Activated naive CD4-positive, alpha-beta T cell treated with anti-CD3 and anti-CD28 coated beads, Interleukin-2, amount 50 U/mL, for 24 hours (primary cell): ENCODE data around the gene SCN7A.

ENCODE experiments used
- H3K27ac Mint-ChIP-seq: one replicate; pipeline ENCODE4 v1.8.0; 2021; ENCODE audit warnings: mild to moderate bottlenecking, mixed read lengths
- H3K27me3 Mint-ChIP-seq: one replicate; pipeline ENCODE4 v1.8.0; 2021; ENCODE audit warnings: mixed read lengths
- H3K36me3 Mint-ChIP-seq: one replicate; pipeline ENCODE4 v1.8.0; 2021; ENCODE audit warnings: mixed read lengths
- H3K4me1 Mint-ChIP-seq: one replicate; pipeline ENCODE4 v1.8.0; 2021; ENCODE audit warnings: mixed read lengths
- H3K4me3 Mint-ChIP-seq: one replicate; pipeline ENCODE4 v1.8.0; 2021; ENCODE audit warnings: mild to moderate bottlenecking, mixed read lengths
- H3K9me3 Mint-ChIP-seq: one replicate; pipeline ENCODE4 v1.8.0; 2021; ENCODE audit warnings: mixed read lengths

The SCN7A gene

GRCh38 chr2:166494140-166494624 lies at the start of gene SCN7A:
Gene SCN7A, minus strand, starts transcription at chr2:166494249. Its CDS starts 16,553 bp downstream, at chr2:166477696.
- H3K4me3 Mint-ChIP-seq: no peak within 1 kb of the TSS
- no peaks in the 10 kb centered on the region for H3K9me3 Mint-ChIP-seq
- no peaks in the 10 kb centered on the region for H3K36me3 Mint-ChIP-seq
- no peaks in the 10 kb centered on the region for H3K27me3 Mint-ChIP-seq
- no peak within 1 kb of the TSS for H3K27ac Mint-ChIP-seq
- no peaks in the 10 kb centered on the region for H3K4me1 Mint-ChIP-seq

GRCh38 chr2:166539340-166540162 lies 45.5 kb upstream of the SCN7A start:
- H3K4me1 Mint-ChIP-seq: peaks cover 3% of the 10 kb centered on the region
- H3K36me3 Mint-ChIP-seq: no peaks in the 10 kb centered on the region
- H3K4me3 Mint-ChIP-seq: no peak overlapping the region
- no peaks in the 10 kb centered on the region for H3K27me3 Mint-ChIP-seq
- H3K9me3 Mint-ChIP-seq: no peaks in the 10 kb centered on the region
- H3K27ac Mint-ChIP-seq: no peak overlapping the region

- Mint-ChIP-seq H3K27ac (no peak overlapping the region), H3K4me1 (peaks cover 3% of the 10 kb centered on the region), H3K9me3 (no peaks in the 10 kb centered on the region), H3K36me3 (no peaks in the 10 kb centered on the region), H3K4me3 (no peak overlapping the region), H3K27me3 (no peaks in the 10 kb centered on the region)
Measured at GRCh38 chr2:166536111-166536510, 42.1 kb upstream of the SCN7A start.

- H3K4me1 Mint-ChIP-seq: no peaks in the 10 kb centered on the region
- H3K9me3 Mint-ChIP-seq: no peaks in the 10 kb centered on the region
- H3K27me3 Mint-ChIP-seq: no peaks in the 10 kb centered on the region
- H3K4me3 Mint-ChIP-seq: no peak overlapping the region
- no peak overlapping the region for H3K27ac Mint-ChIP-seq
- H3K36me3 Mint-ChIP-seq: no peaks in the 10 kb centered on the region
Measured at GRCh38 chr2:166521155-166521554, 27.1 kb upstream of the SCN7A start.

GRCh38 chr2:166520604-166521003 lies 26.6 kb upstream of the SCN7A start:
- Mint-ChIP-seq H3K27ac (no peak overlapping the region), H3K9me3 (no peaks in the 10 kb centered on the region), H3K4me1 (no peaks in the 10 kb centered on the region), H3K27me3 (no peaks in the 10 kb centered on the region), H3K4me3 (no peak overlapping the region), H3K36me3 (no peaks in the 10 kb centered on the region)

- no peaks in the 10 kb centered on the region for H3K36me3 Mint-ChIP-seq
- H3K4me3 Mint-ChIP-seq: no peak overlapping the region
- H3K9me3 Mint-ChIP-seq: no peaks in the 10 kb centered on the region
- peaks cover 2% of the 10 kb centered on the region for H3K27me3 Mint-ChIP-seq
- H3K4me1 Mint-ChIP-seq: no peaks in the 10 kb centered on the region
- H3K27ac Mint-ChIP-seq: no peak overlapping the region
Measured at GRCh38 chr2:166519391-166519962, 25.4 kb upstream of the SCN7A start.

- Mint-ChIP-seq H3K27me3 (peaks cover 2% of the 10 kb centered on the region), H3K36me3 (no peaks in the 10 kb centered on the region), H3K9me3 (no peaks in the 10 kb centered on the region), H3K4me1 (no peaks in the 10 kb centered on the region), H3K4me3 (no peak overlapping the region), H3K27ac (no peak overlapping the region)
Measured at GRCh38 chr2:166518634-166519390, 24.8 kb upstream of the SCN7A start.

GRCh38 chr2:166517533-166518061 lies 23.5 kb upstream of the SCN7A start:
- Mint-ChIP-seq H3K9me3 (no peaks in the 10 kb centered on the region), H3K36me3 (no peaks in the 10 kb centered on the region), H3K27me3 (peaks cover 2% of the 10 kb centered on the region), H3K4me1 (no peaks in the 10 kb centered on the region), H3K27ac (no peak overlapping the region), H3K4me3 (no peak overlapping the region)

- H3K4me3 Mint-ChIP-seq: no peak overlapping the region
- H3K9me3 Mint-ChIP-seq: no peaks in the 10 kb centered on the region
- H3K36me3 Mint-ChIP-seq: no peaks in the 10 kb centered on the region
- H3K4me1 Mint-ChIP-seq: no peaks in the 10 kb centered on the region
- no peak overlapping the region for H3K27ac Mint-ChIP-seq
- peaks cover 2% of the 10 kb centered on the region for H3K27me3 Mint-ChIP-seq
Measured at GRCh38 chr2:166516712-166517303, 22.8 kb upstream of the SCN7A start.

- peaks cover 2% of the 10 kb centered on the region for H3K27me3 Mint-ChIP-seq
- H3K9me3 Mint-ChIP-seq: no peaks in the 10 kb centered on the region
- no peaks in the 10 kb centered on the region for H3K36me3 Mint-ChIP-seq
- H3K4me3 Mint-ChIP-seq: no peak overlapping the region
- H3K27ac Mint-ChIP-seq: no peak overlapping the region
- H3K4me1 Mint-ChIP-seq: no peaks in the 10 kb centered on the region
Measured at GRCh38 chr2:166513952-166514351, 19.9 kb upstream of the SCN7A start.

- H3K27me3 Mint-ChIP-seq: no peaks in the 10 kb centered on the region
- H3K4me3 Mint-ChIP-seq: no peak overlapping the region
- H3K4me1 Mint-ChIP-seq: no peaks in the 10 kb centered on the region
- no peaks in the 10 kb centered on the region for H3K36me3 Mint-ChIP-seq
- H3K27ac Mint-ChIP-seq: no peak overlapping the region
- H3K9me3 Mint-ChIP-seq: no peaks in the 10 kb centered on the region
Measured at GRCh38 chr2:166499281-166499680, 5.2 kb upstream of the SCN7A start.

GRCh38 chr2:166491461-166491860 lies 2.6 kb downstream of the SCN7A start:
- Mint-ChIP-seq H3K27ac (no peak overlapping the region), H3K4me3 (no peak overlapping the region), H3K9me3 (no peaks in the 10 kb centered on the region), H3K4me1 (no peaks in the 10 kb centered on the region), H3K36me3 (no peaks in the 10 kb centered on the region), H3K27me3 (no peaks in the 10 kb centered on the region)

GRCh38 chr2:166487171-166487570 lies 6.9 kb downstream of the SCN7A start:
- H3K9me3 Mint-ChIP-seq: no peaks in the 10 kb centered on the region
- no peak overlapping the region for H3K4me3 Mint-ChIP-seq
- no peaks in the 10 kb centered on the region for H3K36me3 Mint-ChIP-seq
- no peaks in the 10 kb centered on the region for H3K27me3 Mint-ChIP-seq
- H3K27ac Mint-ChIP-seq: no peak overlapping the region
- H3K4me1 Mint-ChIP-seq: no peaks in the 10 kb centered on the region

GRCh38 chr2:166485558-166486178 lies 8.4 kb downstream of the SCN7A start:
- H3K27ac Mint-ChIP-seq: no peak overlapping the region
- H3K9me3 Mint-ChIP-seq: no peaks in the 10 kb centered on the region
- no peaks in the 10 kb centered on the region for H3K36me3 Mint-ChIP-seq
- no peaks in the 10 kb centered on the region for H3K4me1 Mint-ChIP-seq
- H3K4me3 Mint-ChIP-seq: no peak overlapping the region
- no peaks in the 10 kb centered on the region for H3K27me3 Mint-ChIP-seq

- Mint-ChIP-seq H3K27ac (no peak overlapping the region), H3K4me1 (no peaks in the 10 kb centered on the region), H3K36me3 (no peaks in the 10 kb centered on the region), H3K4me3 (no peak overlapping the region), H3K9me3 (no peaks in the 10 kb centered on the region), H3K27me3 (no peaks in the 10 kb centered on the region)
Measured at GRCh38 chr2:166472332-166472731, 21.7 kb downstream of the SCN7A start.
